Stimulated activated naive CD8-positive, alpha-beta T cell treated with anti-CD3 and anti-CD28 coated beads, Interleukin-15, amount 100 ng/mL, for 72 hours (primary cell): ENCODE results near the gene TTC28.
"Not testable (repeated sequence)": the region's sequence is repeated elsewhere in the genome, so short reads cannot be mapped to it uniquely, and the experiment has no call there.

Experiments used
- ATAC-seq: fragments of 150-1000 bp; cut with Tn5 transposase; 2 replicates; pipeline ENCODE4 v1.10.0; 2021; ENCODE audit warnings: mild to moderate bottlenecking, moderate library complexity
- DNase-seq, 2 donors: peaks; one replicate each; pipeline ENCODE4 v3.0.0; 2021 to 2022
- H3K27ac Mint-ChIP-seq, 2 donors: one replicate each; pipeline ENCODE4 v1.8.0; 2022; ENCODE audit warnings: mild to moderate bottlenecking in 2 of 2, mixed read lengths in 2 of 2, moderate library complexity in 2 of 2
- H3K27me3 Mint-ChIP-seq: one replicate; pipeline ENCODE4 v1.8.0; 2022; ENCODE audit warnings: mixed read lengths
- H3K4me1 Mint-ChIP-seq: one replicate; pipeline ENCODE4 v1.8.0; 2022; ENCODE audit warnings: mild to moderate bottlenecking, mixed read lengths
- H3K4me3 Mint-ChIP-seq, 2 donors: one replicate each; pipeline ENCODE4 v1.8.0; 2022; ENCODE audit warnings: mild to moderate bottlenecking in 2 of 2, mixed read lengths in 2 of 2, moderate library complexity in 1 of 2
- H3K9me3 Mint-ChIP-seq, 2 donors: one replicate each; pipeline ENCODE4 v1.8.0; 2022; ENCODE audit warnings: mixed read lengths in 2 of 2

Gene TTC28

DNA sequence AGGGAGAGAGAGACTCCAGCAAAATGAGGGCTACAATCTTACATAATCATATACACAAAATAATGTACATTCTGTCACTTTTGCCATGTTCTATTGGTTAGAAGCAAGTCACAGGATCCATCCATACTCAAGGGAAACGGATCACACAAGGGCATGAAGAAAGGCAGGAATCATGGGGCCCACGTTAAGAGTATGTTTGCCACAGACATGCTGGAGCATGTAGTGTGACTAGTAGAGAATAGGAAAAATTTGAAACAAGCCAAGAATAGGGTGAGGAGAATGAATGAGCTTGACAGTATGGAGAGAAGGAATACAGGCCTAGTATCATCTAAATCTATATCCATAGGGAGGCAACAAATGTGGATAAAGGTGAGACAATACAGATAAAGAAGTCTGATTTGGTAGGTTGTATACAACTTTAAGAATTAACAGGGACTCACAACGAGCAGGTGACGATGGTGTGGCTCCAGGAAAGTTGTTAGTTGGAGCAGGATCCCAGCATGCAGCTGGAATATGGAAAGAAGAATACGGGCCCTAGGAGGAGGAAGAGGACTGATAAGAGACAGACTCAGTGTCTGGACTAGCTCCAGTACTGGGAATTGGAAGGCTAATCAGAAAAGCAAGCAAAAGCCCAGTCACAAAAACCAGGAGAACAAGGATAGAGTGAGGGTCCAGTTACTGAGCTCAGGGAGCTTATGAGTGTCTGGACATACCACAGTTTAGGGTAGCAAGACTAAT is 458.8 kb downstream of the TTC28 start:
- Mint-ChIP-seq H3K9me3 (no peaks in the 10 kb centered on the region), H3K27ac (no peak overlapping the region), H3K4me1 (no peaks in the 10 kb centered on the region), H3K4me3 (no peak overlapping the region), H3K27me3 (no peaks in the 10 kb centered on the region)
- DNase-seq (no peak), ATAC-seq (no peak)

GRCh38 chr22:28217277-28217676 is 462.4 kb downstream of the TTC28 start:
- no peak overlapping the region for H3K27ac Mint-ChIP-seq

DNA sequence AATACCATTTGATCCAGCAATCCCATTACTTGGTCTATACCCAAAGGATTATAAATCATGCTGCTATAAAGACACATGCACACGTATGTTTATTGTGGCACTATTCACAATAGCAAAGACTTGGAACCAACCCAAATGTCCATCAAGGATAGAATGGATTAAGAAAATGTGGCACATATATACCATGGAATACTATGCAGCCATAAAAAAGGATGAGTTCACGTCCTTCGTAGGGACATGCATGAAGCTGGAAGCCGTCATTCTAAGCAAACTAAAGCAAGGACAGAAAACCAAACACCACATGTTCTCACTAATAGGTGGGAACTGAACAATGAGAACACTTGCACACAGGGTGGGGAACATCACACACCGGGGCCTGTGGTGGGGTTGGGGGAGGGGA is 464.9 kb downstream of the TTC28 start:
- not testable (repeated sequence) for H3K4me3 Mint-ChIP-seq, ATAC-seq, DNase-seq, H3K27me3 Mint-ChIP-seq, H3K4me1 Mint-ChIP-seq, H3K27ac Mint-ChIP-seq
- peaks cover 7 to 24% of the 10 kb centered on the region in 2 donors for H3K9me3 Mint-ChIP-seq

More at GRCh38 chr22:28217277-28217676, 462.4 kb downstream of the TTC28 start:
- no peaks in the 10 kb centered on the region for H3K4me1 Mint-ChIP-seq
- no peaks in the 10 kb centered on the region for H3K27me3 Mint-ChIP-seq
- no peak for DNase-seq
- no peak overlapping the region for H3K4me3 Mint-ChIP-seq
- peaks cover 0 to under 1% of the 10 kb centered on the region in 2 donors for H3K9me3 Mint-ChIP-seq
- no peak for ATAC-seq

GRCh38 chr22:28209457-28209856 is 470.2 kb downstream of the TTC28 start:
- not testable (repeated sequence) for H3K27me3 Mint-ChIP-seq, ATAC-seq, H3K4me3 Mint-ChIP-seq, H3K4me1 Mint-ChIP-seq, DNase-seq, H3K27ac Mint-ChIP-seq
- H3K9me3 Mint-ChIP-seq, result peaks cover 7 to 26% of the 10 kb centered on the region in 2 donors

GRCh38 chr22:28208787-28209186 is 470.9 kb downstream of the TTC28 start:
- peaks cover 7 to 26% of the 10 kb centered on the region in 2 donors for H3K9me3 Mint-ChIP-seq
- peak overlapping the region in 1 of 2 donors; percentile 15 for H3K27ac Mint-ChIP-seq
- no peaks in the 10 kb centered on the region for H3K4me1 Mint-ChIP-seq
- no peaks in the 10 kb centered on the region for H3K27me3 Mint-ChIP-seq
- no peak for DNase-seq
- H3K4me3 Mint-ChIP-seq, result no peak overlapping the region
- no peak for ATAC-seq

DNA sequence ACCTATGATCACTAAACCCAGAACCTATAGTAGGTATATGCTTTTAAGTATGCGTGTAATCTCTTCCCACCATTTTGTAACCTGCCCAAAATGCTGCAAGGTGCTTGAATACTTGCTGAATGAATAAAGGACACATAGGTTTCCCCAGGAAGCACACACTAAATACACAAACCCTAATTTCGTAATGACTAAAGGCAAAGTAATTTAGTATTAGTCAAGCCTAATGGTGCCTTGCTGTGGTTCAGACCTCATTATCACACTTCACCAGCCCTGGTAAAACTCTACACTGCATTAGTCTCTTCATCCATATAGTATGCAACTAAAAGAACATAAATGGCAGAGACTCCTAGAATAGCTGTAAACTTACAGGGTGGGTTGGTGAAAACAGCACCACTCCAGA is 471.6 kb downstream of the TTC28 start:
- peaks cover 7 to 26% of the 10 kb centered on the region in 2 donors for H3K9me3 Mint-ChIP-seq
- no peaks in the 10 kb centered on the region for H3K4me1 Mint-ChIP-seq
- DNase-seq, result no peak
- no peak overlapping the region for H3K4me3 Mint-ChIP-seq
- no peaks in the 10 kb centered on the region for H3K27me3 Mint-ChIP-seq
- no peak for ATAC-seq
- H3K27ac Mint-ChIP-seq, result no peak overlapping the region

GRCh38 chr22:28207281-28208030 is 472.2 kb downstream of the TTC28 start:
- Mint-ChIP-seq H3K27ac (no peak overlapping the region), H3K4me3 (no peak overlapping the region), H3K9me3 (peaks cover 7 to 26% of the 10 kb centered on the region in 2 donors), H3K4me1 (no peaks in the 10 kb centered on the region), H3K27me3 (no peaks in the 10 kb centered on the region)
- DNase-seq (no peak), ATAC-seq (no peak)

GRCh38 chr22:28205926-28206325 is 473.7 kb downstream of the TTC28 start:
- Mint-ChIP-seq H3K27me3 (no peaks in the 10 kb centered on the region), H3K4me1 (no peaks in the 10 kb centered on the region), H3K27ac (no peak overlapping the region), H3K4me3 (no peak overlapping the region), H3K9me3 (peaks cover 7 to 11% of the 10 kb centered on the region in 2 donors)
- no peak for ATAC-seq
- DNase-seq, result no peak

DNA sequence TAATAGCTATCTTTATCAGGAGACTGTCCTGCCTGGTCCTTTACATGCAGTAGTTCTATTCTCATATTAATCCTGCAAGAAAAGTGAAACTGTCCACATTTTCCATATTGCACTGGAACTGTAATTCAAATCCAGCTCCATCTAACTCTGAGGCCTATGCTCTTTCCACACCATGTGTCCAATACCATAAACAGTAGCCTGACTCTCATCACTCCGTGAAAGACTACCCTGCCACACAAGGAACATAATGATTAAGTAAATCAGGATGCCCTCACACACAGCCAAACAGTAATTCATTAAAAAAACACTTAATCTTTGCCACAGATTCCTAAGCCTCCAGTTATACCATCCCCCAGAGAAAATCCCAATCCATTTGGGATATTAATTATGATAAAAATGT is 475.3 kb downstream of the TTC28 start:
- no peak overlapping the region for H3K27ac Mint-ChIP-seq
- no peaks in the 10 kb centered on the region for H3K9me3 Mint-ChIP-seq
- H3K4me1 Mint-ChIP-seq, result no peaks in the 10 kb centered on the region
- H3K4me3 Mint-ChIP-seq, result no peak overlapping the region
- H3K27me3 Mint-ChIP-seq, result no peaks in the 10 kb centered on the region
- ATAC-seq (no peak), DNase-seq (no peak)

- Mint-ChIP-seq H3K27ac (no peak overlapping the region), H3K9me3 (no peaks in the 10 kb centered on the region), H3K4me3 (no peak overlapping the region), H3K27me3 (no peaks in the 10 kb centered on the region), H3K4me1 (no peaks in the 10 kb centered on the region)
- ATAC-seq, result no peak
- DNase-seq, result no peak
Measured at GRCh38 chr22:28203286-28203685, 476.4 kb downstream of the TTC28 start.

GRCh38 chr22:28198692-28199091 is 480.9 kb downstream of the TTC28 start:
- Mint-ChIP-seq H3K27ac (no peak overlapping the region), H3K4me1 (no peaks in the 10 kb centered on the region), H3K4me3 (no peak overlapping the region), H3K27me3 (no peaks in the 10 kb centered on the region), H3K9me3 (peaks cover 0 to 7% of the 10 kb centered on the region in 2 donors)
- no peak for DNase-seq
- no peak for ATAC-seq

DNA sequence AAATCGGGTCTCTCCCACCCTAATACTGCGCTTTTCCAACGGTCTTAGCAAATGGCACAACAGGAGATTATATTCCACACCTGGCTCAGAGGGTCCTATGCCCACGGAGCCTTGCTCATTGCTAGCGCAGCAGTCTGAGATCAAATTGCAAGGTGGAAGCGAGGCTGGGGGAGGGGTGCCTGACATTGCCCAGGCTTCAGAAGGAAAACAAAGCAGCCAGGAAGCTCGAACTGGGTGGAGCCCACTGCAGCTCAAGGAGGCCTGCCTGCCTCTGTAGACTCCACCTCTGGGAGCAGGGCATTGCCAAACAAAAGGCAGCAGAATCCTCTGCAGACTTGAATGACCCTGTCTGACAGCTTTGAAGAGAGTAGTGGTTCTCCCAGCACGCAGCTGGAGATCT is 488.1 kb downstream of the TTC28 start:
- not testable (repeated sequence) for H3K4me1 Mint-ChIP-seq, H3K4me3 Mint-ChIP-seq, H3K27me3 Mint-ChIP-seq, H3K27ac Mint-ChIP-seq, DNase-seq, ATAC-seq
- peaks cover 5 to 20% of the 10 kb centered on the region in 2 donors for H3K9me3 Mint-ChIP-seq

GRCh38 chr22:28188178-28188879 is 491.3 kb downstream of the TTC28 start:
- H3K9me3 Mint-ChIP-seq, result peaks cover 5 to 10% of the 10 kb centered on the region in 2 donors
- no peak for DNase-seq
- H3K4me3 Mint-ChIP-seq, result no peak overlapping the region
- H3K27ac Mint-ChIP-seq, result no peak overlapping the region
- ATAC-seq, result no peak
- H3K4me1 Mint-ChIP-seq, result no peaks in the 10 kb centered on the region
- H3K27me3 Mint-ChIP-seq, result no peaks in the 10 kb centered on the region

DNA sequence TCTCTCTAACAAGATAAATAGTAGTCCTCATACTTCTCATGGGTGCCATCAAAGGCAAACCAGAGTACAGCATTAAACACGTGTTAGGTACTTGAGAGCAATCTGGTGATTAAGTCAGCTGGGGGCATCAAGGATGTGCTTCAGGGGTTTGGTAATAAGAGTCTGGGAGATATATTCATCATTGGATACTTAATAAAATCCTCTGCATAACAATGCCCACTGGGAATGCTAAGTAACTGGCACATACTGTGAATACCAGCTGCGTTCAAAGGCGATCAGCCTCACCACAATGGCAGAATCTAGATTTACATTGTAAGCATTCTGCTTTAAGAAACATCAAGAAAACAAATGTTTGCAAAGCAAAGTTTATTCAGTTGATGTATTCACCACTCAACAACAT is 492.0 kb downstream of the TTC28 start:
- H3K9me3 Mint-ChIP-seq, result peaks cover 4 to 5% of the 10 kb centered on the region in 2 donors
- DNase-seq (no peak), ATAC-seq (no peak)
- no peaks in the 10 kb centered on the region for H3K4me1 Mint-ChIP-seq
- no peaks in the 10 kb centered on the region for H3K27me3 Mint-ChIP-seq
- no peak overlapping the region for H3K27ac Mint-ChIP-seq
- no peak overlapping the region for H3K4me3 Mint-ChIP-seq

- H3K27me3 Mint-ChIP-seq, result no peaks in the 10 kb centered on the region
- peak overlapping the region in 1 of 2 donors; percentile 12 for H3K27ac Mint-ChIP-seq
- H3K9me3 Mint-ChIP-seq, result no peaks in the 10 kb centered on the region
Measured at GRCh38 chr22:28186641-28187040, 493.0 kb downstream of the TTC28 start.

GRCh38 chr22:28185130-28185529 is 494.5 kb downstream of the TTC28 start:
- Mint-ChIP-seq H3K27ac (no peak overlapping the region), H3K9me3 (no peaks in the 10 kb centered on the region), H3K27me3 (no peaks in the 10 kb centered on the region), H3K4me1 (no peaks in the 10 kb centered on the region), H3K4me3 (no peak overlapping the region)
- no peak for ATAC-seq
- DNase-seq, result no peak

More at GRCh38 chr22:28186641-28187040, 493.0 kb downstream of the TTC28 start:
- DNase-seq, result no peak
- H3K4me3 Mint-ChIP-seq, result no peak overlapping the region
- no peak for ATAC-seq
- H3K4me1 Mint-ChIP-seq, result no peaks in the 10 kb centered on the region
